Caco-2 (cell line): ENCODE measurements around the gene RASL12. TPM values are rescaled to one million over a fixed set of nuclear protein-coding genes. Genes with fewer than 3 reads are reported as not detected.

Experiments
- BruUV-seq: library from RNA; stranded (reverse); fragments of 400-500 nt; replicated peaks from 2 replicates; lab custom pipeline; 2021; lab: Mats Ljungman, UMichigan
- CTCF ChIA-PET: fragments of 300-600 bp; sonication (Branson Sonifier 250); formaldehyde crosslinking; loops from one replicate; lab custom pipeline; 2022; ENCODE audit warnings: antibody characterized with exemption; lab: Charles Lee
- POLR2A ChIA-PET: fragments of 300-600 bp; sonication (Branson Sonifier 250); formaldehyde crosslinking; loops from one replicate; lab custom pipeline; 2022; ENCODE audit warnings: antibody characterized with exemption; lab: Charles Lee
- DNase-seq, 2 experiments: peaks; one replicate each; pipeline versions ENCODE4 v3.0.0 to v3.0.0-alpha.2; 2020 to 2022
- H3K27me3 ChIP-seq: replicated peaks from 2 replicates; pipeline ENCODE4 v1.6.0; 2011; ENCODE audit warnings: low read length; ENCODE audit not compliant: control insufficient read depth, insufficient read depth
- H3K36me3 ChIP-seq: 2 replicates; pipeline ENCODE4 v1.5.1; 2011; ENCODE audit warnings: low read length; ENCODE audit not compliant: control insufficient read depth, insufficient read depth
- H3K4me1 ChIP-seq: fragments of 250-450 bp; sonication (Bioruptor Pico); 2 replicates; pipeline ENCODE4 v1.5.1; 2020; ENCODE audit warnings: mild to moderate bottlenecking
- H3K4me3 ChIP-seq: 2 replicates; pipeline ENCODE4 v1.5.1; 2011; ENCODE audit warnings: low read depth, mild to moderate bottlenecking, control low read depth, low read length
- H3K9me3 ChIP-seq: fragments of 250-450 bp; sonication (Bioruptor Pico); 2 replicates; pipeline ENCODE4 v1.5.1; 2020; ENCODE audit warnings: mild to moderate bottlenecking, moderate library complexity
- H3K27ac Mint-ChIP-seq: one replicate; pipeline ENCODE4 v1.8.0; 2022; ENCODE audit warnings: mixed read lengths; ENCODE audit not compliant: unreplicated experiment
- H3K27me3 Mint-ChIP-seq: one replicate; pipeline ENCODE4 v1.8.0; 2022; ENCODE audit warnings: mixed read lengths; ENCODE audit not compliant: insufficient read depth, unreplicated experiment
- H3K36me3 Mint-ChIP-seq: one replicate; pipeline ENCODE4 v1.8.0; 2022; ENCODE audit warnings: mild to moderate bottlenecking, mixed read lengths; ENCODE audit not compliant: insufficient read depth, unreplicated experiment
- H3K4me1 Mint-ChIP-seq: one replicate; pipeline ENCODE4 v1.8.0; 2022; ENCODE audit warnings: low read depth, mixed read lengths; ENCODE audit not compliant: unreplicated experiment
- H3K4me3 Mint-ChIP-seq: one replicate; pipeline ENCODE4 v1.8.0; 2022; ENCODE audit warnings: mild to moderate bottlenecking, moderate library complexity, mixed read lengths; ENCODE audit not compliant: unreplicated experiment
- H3K9me3 Mint-ChIP-seq: one replicate; pipeline ENCODE4 v1.8.0; 2022; ENCODE audit warnings: mixed read lengths; ENCODE audit not compliant: unreplicated experiment
- CTCF ChIP-seq, 2 experiments: fragments of 200-600 bp in 1 of 2; IDR thresholded peaks; 1 replicate in 1 of 2; 2 replicates in 1 of 2; pipeline versions ENCODE4 v1.5.1 to v1.8.0; 2011 to 2022; ENCODE audit warnings: antibody characterized with exemption in 1 of 2, control low read depth in 1 of 2, inconsistent platforms in 1 of 2, low read depth in 1 of 2, low read length in 1 of 2, mild to moderate bottlenecking in 1 of 2, moderate library complexity in 1 of 2; ENCODE audit not compliant: insufficient read depth in 1 of 2, severe bottlenecking in 1 of 2, unreplicated experiment in 1 of 2
- intact Hi-C: fragments of 100-400 bp; cut with micrococcal nuclease; formaldehyde crosslinking; loops from one replicate; pipeline ENCODE4 v1.10.0; 2022; ENCODE audit not compliant: unreplicated experiment
- total RNA-seq: library from RNA; stranded (reverse); gene quantifications from 2 replicates; pipeline ENCODE4 v1.2.3, GENCODE V29; 2022

Gene RASL12
- total RNA-seq, 1 experiment from 2014 or later, result 6.4 TPM

DNA sequence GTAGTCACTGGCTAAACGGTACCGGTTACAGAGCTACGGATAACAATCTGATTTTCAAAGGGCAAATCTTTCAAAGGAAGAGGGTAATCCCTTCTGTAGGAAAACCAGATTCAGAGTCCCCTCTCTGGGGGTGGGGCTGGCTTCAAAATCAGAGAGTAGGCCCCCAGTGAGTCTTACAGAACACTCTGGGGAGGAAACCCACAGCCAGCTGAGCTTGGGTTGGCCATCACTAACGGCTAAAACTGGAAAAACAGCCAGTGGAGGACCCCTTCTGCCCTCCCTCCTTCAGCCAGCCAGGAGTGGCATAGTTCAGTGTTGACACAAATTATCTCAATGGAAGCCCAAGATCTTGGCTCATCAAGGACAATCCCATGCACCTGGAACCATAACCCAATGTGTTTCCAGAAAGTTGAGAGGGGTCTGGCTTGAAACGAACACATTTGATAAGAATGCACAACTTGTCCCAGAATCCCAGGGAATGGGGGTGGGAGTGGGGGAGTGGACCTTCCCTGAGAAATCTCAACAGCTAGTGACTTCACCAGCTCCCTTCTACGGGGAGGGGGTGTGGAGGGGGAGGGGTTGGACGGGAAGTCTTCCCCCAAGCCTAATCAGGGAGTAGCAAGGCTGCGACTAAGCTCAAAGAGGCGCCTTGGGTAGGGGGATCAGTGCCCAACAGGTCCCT lies 1.0 kb downstream of the RASL12 start:
- no peak for DNase-seq
- intact Hi-C loops, result no loop called here
- ChIA-PET CTCF (interaction anchor here (0.6 to 1.8 kb wide), 8 partner anchors 12 to 207 kb away, joined by 3 to 9 read pairs (median 4); no protein-coding TSS in a partner anchor), POLR2A (interaction anchor here (0.6 to 1.1 kb wide), 3 partner anchors 11 to 16 kb away, joined by 3 to 7 read pairs (median 6); no protein-coding TSS in a partner anchor)
- H3K9me3 ChIP-seq, result no peaks in the 10 kb centered on the region
- Mint-ChIP-seq H3K27ac (peak overlapping the region; percentile 67), H3K4me3 (peak overlapping the region; percentile 74), H3K4me1 (peaks cover 20% of the 10 kb centered on the region), H3K9me3 (no peaks in the 10 kb centered on the region), H3K27me3 (no peaks in the 10 kb centered on the region), H3K36me3 (no peaks in the 10 kb centered on the region)
- H3K27me3 ChIP-seq, result no peaks in the 10 kb centered on the region
- no peaks in the 10 kb centered on the region for H3K36me3 ChIP-seq
- no TSS peak for BruUV-seq
- H3K4me1 ChIP-seq, result peaks cover 15% of the 10 kb centered on the region
- H3K4me3 ChIP-seq, result peak overlapping the region; percentile 41
- TF ChIP-seq CTCF (IDR thresholded peaks at IDR 0.05; ENCODE audit: insufficient read depth in 1 of 2, low read depth in 1 of 2, low read length in 1 of 2, severe bottlenecking in 1 of 2, unreplicated experiment in 1 of 2), result no peak

DNA sequence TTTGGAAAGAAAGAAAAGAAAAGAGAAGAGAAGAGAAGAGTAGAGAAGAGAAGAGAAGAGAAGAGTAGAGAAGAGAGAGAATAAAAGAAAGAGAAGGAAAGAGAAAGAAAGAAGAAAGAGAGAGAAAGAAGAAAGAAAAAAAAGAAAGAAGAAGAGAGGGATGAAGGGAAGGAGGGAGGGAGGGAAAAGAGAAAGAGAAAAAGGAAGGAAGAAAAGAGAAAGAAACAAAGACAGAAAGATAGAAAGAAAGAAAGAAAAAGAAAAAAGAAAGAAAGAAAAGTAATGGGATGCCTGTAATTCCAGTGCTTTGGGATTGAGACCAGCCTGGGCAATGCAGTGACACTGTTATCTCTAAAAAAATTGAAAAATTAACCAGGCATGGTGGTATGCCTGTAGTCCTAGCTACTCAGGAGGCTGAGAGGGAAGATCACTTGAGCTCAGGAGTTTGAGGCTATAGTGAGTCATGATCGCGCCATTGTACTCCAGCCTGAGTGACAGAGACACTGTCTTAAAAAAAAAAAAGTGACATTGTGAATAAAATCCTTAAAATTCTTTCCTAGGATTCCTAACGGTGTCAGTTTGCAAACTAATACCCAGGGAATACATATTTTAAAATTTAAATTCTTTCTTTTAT lies 1.7 kb downstream of the RASL12 start:
- H3K4me3 Mint-ChIP-seq, result no peak overlapping the region
- no peak for DNase-seq
- H3K4me3 ChIP-seq, result no peak overlapping the region
- H3K4me1 ChIP-seq, result peaks cover 15% of the 10 kb centered on the region
- H3K27ac Mint-ChIP-seq, result no peak overlapping the region
- no TSS peak for BruUV-seq
- intact Hi-C loops, result no loop called here
- ChIA-PET POLR2A (no interaction called here), CTCF (interaction anchor here (0.6 to 1.8 kb wide), 5 partner anchors 17 to 206 kb away, joined by 3 to 9 read pairs (median 3); no protein-coding TSS in a partner anchor)
- H3K27me3 ChIP-seq, result no peaks in the 10 kb centered on the region
- TF ChIP-seq CTCF (IDR thresholded peaks at IDR 0.05; ENCODE audit: insufficient read depth in 1 of 2, low read depth in 1 of 2, low read length in 1 of 2, severe bottlenecking in 1 of 2, unreplicated experiment in 1 of 2), result no peak
- H3K4me1 Mint-ChIP-seq, result peaks cover 20% of the 10 kb centered on the region
- no peaks in the 10 kb centered on the region for H3K9me3 ChIP-seq
- no peaks in the 10 kb centered on the region for H3K27me3 Mint-ChIP-seq
- no peaks in the 10 kb centered on the region for H3K9me3 Mint-ChIP-seq
- H3K36me3 ChIP-seq, result no peaks in the 10 kb centered on the region
- no peaks in the 10 kb centered on the region for H3K36me3 Mint-ChIP-seq

- Mint-ChIP-seq H3K36me3 (peaks cover 2% of the 10 kb centered on the region), H3K27me3 (no peaks in the 10 kb centered on the region), H3K4me3 (no peak overlapping the region), H3K9me3 (no peaks in the 10 kb centered on the region), H3K27ac (no peak overlapping the region), H3K4me1 (peaks cover 22% of the 10 kb centered on the region)
- no peaks in the 10 kb centered on the region for H3K36me3 ChIP-seq
- peaks cover 26% of the 10 kb centered on the region for H3K4me1 ChIP-seq
- intact Hi-C loops, result no loop called here
- H3K27me3 ChIP-seq, result no peaks in the 10 kb centered on the region
- ChIA-PET POLR2A (no interaction called here), CTCF (interaction anchor here (0.6 to 2.1 kb wide), 5 partner anchors 21 to 39 kb away, joined by 3 to 10 read pairs (median 5); no protein-coding TSS in a partner anchor)
- BruUV-seq, result no TSS peak
- TF ChIP-seq CTCF (IDR thresholded peaks at IDR 0.05; ENCODE audit: insufficient read depth in 1 of 2, low read depth in 1 of 2, low read length in 1 of 2, severe bottlenecking in 1 of 2, unreplicated experiment in 1 of 2), result no peak
- H3K4me3 ChIP-seq, result no peak overlapping the region
- DNase-seq, result no peak
- no peaks in the 10 kb centered on the region for H3K9me3 ChIP-seq
Measured at GRCh38 chr15:65062726-65063125, 5.1 kb downstream of the RASL12 start.
